AG20443 (cell line): Measurements from ENCODE around the gene IL16.
"Not testable (repeated sequence)": the region's sequence is repeated elsewhere in the genome, so short reads cannot be mapped to it uniquely, and the experiment has no call there.

ENCODE experiments used
- DNase-seq: peaks from one replicate; pipeline ENCODE4 v3.0.0; 2012; ENCODE audit warnings: low spot score, mixed read lengths

Gene IL16

DNA sequence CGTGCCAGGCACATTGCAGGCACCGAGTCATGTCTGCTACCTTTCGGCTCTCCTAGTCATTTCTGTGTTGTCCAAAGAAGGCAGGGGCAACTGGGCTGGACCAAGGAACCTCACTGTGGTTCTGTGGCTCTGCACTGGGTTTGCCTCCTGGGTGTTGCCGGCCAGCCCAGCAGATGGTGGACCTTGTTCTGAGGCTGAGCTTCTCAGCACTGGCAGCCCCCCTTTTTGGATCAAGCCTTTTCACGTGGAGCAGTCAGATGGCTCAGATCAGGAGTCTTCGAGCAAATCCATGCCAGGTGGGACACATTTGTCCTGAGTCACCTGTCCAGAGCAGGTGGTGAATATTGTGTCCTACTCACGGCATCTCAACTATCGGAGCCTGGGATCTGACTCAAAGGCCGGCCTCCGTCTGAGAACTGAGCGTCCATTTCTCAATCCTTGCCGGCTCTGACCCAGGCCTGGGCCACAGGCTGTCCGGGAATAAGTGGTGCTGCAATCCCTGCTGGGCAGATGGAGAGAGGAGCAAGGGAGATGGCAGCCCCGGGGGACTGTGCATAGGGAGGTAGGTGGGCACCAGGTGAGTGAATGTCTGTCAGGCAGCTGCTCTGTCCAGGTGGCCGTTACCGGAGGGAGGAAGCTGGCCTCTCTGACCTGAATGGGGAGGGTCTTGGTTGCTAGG is at the start of gene IL16:
Gene IL16, plus strand, starts transcription at position 304 of the 679 bp plus-strand sequence. CDS start 28,521 bp downstream, outside the sequence.
- DNase-seq = no peak

DNA sequence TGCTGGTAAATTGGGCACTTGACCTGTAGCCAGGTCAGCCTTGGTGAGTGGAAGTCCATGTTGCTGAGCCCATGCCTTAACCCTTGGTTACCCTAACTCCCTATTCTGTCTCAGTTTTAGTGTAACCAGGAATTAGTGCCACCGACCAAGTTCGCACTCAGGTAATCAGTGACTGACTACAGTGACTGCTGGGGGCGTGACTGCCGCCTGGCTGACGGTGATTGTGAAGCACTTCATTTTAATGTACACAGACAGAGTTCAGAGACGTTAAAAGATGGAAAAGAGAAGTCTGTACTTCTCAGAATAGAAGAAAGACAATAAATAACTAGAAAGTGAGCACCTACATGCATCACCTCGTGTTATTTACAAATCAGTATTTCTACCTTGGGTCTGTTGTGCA is 45.3 kb upstream of the IL16 start:
- DNase-seq = no peak

DNA sequence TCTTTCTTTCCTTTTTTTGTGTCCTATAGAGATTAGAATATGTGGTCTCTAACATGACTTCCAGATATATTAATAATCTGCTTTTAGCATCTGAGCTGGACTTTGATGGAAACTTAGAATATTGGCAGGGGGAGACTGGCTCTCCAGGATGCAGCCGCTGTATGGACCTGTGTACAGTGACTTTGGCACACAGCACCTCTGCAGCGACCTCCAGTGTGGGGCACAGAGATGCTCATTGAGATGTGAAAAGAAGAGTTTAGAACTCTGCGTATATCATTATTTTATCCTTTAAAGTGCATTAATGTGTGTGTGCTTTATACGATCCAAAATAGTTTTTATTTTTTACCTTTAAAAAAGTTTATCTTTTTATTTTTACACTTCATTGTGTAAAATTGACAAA is 44.3 kb upstream of the IL16 start:
- no peak for DNase-seq

DNA sequence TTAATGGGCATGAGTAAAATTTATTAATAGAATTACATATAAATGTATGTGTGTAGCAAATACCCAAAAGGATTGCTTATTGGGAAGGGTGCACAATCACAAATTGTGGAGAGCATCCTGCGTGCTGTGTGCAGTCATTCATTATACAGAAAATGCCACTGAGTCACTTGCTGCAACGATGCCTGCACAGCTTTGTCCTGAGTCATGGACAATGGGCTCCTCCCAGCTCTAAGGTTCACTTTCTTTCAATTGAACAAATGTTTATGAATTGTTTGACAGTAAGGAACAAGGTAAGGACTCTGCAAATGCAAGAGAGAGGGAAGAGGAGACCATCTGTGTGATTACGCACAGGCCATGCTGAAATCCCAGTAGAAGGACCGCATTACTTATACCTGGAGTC is 43.9 kb upstream of the IL16 start:
- DNase-seq = peak; percentile 65

DNA sequence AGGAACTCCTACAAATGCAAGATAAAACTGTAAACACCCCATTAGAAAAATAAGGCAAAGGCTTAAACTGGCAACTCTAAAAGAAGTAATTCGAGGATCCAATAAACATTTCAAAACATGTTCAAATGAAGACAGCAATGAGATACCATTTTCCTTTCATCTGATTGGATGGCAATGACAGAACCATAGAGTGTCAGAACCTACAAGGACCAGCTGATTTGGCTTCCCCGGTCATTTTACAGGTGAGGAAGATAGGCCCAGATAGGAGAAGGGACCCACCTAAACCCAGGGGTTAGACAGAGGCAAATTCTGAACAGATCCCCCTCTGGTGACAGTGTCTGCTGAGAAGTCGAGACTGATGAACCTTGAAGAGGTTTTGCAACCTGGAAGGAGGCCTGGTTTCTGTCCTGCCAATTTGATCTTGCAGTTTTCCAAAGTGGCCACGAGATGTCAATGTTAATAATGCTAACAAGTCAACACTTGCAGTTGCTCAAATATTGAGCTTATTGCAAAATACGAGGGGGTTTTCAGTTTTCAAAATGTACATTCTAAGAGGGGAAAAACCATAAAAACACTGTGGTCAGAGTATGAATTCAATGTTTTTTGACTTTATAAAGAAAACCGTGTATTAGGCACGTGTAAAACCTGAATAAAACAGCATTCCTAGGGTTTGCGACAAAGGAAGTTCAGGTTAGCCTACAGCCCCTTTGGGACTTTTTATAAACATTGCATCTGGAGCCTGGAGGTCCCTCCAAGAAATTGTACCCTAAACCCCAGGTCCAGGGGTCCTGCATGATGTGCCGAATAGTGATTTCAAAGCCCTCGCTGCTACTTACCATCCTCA is 41.1 kb upstream of the IL16 start:
- DNase-seq = peak; percentile 69

DNA sequence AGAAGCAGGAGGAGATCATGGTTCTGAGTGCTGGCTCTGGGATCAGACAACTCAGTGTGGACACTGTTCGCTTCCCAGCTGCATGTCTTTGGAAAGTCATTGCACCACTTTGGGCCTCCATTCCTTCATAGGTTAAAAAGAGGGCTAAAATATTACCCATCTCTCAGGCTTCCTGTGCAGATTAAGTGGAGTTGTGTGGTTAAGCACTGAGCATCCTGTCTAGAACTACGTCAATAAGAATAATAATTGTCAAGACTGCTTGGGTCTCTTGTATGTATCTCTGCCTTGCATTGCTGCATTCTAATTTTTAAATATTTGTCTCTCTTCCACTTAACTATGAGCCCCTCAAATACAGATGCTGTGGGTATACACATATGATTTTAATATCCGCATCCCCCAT is 40.4 kb upstream of the IL16 start:
- no peak for DNase-seq

DNA sequence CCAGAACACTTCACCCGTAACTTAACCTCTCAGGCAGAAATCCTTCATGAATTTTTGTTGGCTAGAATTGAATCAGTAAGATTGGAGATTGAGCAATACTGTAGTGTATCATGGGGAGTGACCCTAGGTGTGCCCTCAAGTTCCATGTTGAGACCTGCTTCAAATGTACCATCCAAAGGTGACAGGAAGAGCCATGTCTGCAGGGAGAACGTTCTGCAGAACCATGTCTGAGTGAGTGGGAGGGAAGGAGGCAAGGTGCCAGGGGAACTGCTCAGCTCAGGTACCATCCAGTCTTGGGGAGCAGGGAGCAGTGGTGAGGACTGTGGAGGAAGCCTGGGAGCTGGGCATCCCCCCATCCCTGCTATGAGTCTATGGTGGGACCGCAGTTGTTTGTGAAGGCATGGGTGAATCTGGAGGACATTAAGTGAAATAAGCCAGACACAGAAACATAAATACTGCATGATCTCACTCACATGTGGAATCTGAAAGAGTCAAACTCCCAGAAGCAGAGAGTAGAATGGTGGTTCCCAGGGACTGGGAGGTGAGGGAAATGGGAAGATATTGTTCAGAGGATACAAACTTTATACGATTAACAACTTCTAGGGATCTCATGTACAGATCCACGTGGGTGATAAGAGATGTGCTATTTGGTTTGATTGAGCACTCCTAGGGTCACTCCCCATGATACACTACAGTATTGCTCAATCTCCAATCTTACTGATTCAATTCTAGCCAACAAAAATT is 39.3 kb upstream of the IL16 start:
- DNase-seq = no peak

DNA sequence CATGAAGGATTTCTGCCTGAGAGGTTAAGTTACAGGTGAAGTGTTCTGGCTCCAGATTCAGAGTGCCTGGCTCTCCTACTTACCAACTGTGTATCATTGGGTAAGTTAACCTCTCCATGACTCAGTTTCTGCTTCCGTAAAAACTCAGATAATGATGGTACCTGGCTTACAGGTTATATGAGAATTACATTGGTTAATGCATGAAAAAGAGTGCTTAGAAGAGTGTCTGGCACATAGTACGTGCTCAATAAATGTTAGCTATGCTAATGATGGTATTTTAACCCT is 38.8 kb upstream of the IL16 start:
- no peak for DNase-seq

DNA sequence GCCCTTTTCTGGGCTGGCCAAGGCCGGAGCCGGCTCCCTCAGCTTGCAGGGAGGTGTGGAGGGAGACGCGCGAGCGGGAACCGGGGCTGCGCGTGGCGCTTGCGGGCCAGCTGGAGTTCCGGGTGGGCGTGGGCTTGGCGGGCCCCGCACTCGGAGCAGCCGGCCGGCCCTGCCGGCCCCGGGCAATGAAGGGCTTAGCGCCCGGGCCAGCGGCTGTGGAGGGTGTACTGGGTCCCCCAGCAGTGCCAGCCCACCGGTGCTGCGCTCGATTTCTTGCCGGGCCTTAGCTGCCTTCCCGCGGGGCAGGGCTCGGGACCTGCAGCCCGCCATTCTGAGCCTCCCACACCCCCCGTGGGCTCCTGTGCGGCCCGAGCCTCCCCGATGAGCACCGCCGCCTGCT is 38.1 kb upstream of the IL16 start:
- not testable (repeated sequence) for DNase-seq

DNA sequence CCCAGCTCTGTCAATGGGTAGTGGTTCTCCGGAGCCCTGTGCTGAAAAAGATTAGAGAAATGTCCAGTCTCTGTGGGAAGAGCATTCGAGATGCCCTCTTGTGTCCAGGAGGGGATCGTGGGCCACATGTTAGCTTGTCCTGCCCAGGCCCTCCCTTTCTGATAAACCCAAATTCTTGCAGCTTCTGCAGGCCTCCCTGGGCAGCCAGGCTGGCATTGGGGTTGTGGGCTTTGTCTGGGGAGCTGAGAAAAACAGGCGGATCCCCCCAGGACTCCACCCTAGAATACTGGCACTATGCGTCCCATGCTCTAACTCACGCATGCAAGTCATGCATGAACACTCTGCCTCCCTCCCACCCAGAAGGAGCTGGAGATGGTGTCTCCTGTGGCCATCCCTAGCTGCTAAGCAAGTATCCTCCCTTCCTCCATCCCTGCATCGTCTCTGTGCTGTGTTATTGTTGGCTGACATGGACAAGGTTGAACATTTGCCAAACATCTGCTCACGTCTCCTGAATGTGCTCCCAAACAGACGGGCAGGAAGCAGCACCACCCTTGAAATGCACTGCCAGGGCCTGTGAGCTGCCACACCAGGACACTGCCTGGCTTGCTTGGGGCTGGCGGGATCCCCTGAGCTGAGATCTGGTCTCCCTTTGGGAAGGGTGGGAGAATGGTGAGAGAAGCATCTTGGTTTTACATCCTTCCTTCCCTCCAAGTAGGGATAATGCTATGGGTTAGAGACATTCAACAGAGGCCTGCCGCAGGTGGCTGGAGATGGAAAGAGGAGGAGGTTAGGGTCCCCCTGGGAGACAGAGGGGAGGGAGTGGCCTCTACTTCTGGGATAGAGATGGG is 36.1 kb upstream of the IL16 start:
- peak; percentile 84 for DNase-seq

DNA sequence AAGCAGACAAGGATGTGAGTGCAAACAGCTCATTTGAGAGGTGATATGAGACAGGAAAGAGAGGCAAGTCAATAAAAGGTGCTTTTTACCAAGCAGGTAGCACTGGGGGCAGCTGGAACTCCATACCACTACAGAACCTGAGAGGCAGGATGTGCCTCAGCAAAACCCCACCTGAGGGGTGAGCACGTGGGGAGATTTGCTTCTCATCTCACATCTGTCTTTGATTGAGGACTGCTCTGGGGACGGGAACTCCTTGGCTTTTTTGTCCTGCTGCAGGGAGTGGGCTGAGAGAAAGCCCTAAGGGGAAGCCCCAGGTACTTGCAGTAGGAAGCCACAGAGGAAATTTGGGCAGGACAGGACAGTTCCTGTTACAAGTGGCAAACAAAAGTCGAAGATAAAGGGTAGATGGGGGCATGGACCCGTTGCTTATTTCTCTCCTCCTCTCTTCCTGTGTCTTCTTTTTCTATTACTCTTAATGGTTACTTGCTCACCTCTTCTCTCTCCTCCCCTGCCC is 35.5 kb upstream of the IL16 start:
- DNase-seq = no peak

DNA sequence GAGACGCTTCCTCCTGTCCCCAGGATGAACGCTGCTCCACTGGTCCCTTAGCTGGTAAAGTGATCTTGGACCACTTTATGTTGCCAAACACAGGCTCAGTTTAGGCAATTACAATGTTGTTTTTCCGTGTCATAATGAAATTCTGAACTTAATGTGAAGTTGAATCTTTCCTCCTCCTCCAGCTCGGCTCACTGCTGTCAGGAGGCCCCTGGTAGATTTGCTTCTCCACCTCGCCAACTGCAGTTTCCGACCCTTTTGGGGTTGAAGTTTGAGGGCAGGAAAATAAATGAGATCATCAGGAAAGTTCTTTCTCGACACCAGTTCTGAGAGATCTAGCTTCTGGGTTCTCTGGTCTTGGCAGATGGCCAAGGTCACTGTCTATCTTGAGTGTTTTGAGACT is 34.8 kb upstream of the IL16 start:
- no peak for DNase-seq

DNA sequence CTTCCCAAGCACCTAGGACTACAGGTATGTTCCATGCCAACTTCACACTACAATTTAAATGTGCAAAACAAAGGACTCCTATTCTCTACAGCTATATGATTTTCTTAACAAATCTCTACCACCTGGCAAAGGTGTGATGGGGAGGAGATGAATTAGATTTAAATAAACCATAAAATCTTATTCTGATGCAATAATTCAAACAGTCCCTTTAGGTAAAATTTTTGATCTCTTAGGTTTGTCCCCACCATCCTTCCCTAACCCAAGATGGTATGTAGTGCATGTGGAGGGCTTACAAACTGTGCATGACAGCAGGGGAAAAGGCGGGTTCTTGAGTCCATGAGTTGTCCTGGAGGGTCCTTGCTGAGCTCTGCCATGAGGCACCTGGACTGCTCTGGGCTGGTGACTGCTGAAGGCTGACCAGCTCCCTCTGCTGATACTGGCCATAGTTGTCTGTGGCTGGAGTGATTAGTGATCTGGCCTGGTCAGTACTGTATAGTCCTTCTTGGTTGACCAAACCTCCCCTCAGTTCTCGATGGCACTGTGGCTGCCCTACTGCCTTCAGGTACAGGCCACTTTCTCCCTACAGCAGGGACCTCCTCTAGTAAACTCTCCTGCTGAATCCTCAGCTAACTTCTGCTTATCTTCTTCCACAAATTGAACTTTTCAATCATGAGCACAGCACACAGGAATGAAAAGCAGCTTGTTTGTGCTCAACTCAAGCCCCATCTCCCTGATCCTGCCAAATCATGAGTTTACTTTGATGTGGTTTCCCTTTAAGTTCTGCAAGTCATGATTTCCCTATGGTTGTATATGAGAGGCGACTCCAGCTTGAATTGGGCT is 32.5 kb upstream of the IL16 start:
- DNase-seq = peak; percentile 54

DNA sequence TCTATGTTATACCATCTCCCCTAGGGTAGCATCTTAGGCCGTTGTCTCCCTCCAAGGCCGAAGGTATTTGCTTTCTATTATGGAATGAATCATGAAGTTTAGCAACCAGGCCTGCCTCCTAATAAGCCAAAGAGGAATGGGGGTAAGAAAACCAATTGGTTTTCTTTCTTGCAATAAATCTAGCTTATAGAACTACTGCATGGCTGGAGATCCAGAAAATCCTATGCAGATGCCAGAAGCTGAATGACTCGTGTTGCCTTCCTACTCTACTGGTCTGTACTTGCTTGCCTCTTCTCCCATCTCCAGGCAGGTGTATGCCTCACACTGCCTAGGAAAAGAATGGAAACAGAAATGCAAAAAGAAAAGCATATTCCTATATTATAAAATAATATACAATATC is 31.1 kb upstream of the IL16 start:
- DNase-seq = no peak

DNA sequence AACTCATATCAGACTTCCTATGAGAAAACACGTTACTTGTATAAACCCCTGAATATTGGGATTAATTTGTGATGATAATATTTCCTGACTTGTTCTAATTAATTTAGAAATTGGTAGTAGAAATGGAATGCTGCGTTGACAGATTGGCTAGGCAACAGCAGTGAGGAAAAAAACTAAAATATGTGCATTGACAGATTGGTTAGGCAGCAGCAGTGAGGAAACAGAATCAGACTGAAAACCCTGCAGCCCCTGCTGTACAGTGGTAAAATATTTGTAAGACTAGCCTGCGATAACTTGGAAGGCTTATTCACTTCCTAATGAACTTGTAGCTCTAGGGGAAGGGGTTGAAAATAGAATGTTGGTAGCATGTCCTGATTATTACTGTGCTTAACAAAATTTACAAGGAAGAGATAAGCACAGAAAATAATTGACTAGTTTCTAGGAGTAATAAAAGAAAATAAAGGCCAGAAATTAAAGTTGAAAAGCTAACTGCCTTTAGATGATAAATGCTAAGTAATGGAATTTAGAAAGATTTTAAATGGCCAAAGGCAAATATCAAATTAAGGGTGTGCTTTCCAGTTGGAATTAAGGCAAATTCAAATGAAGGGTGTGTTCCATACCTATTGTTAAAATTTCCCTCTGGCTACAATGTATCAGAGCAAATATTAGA is 29.9 kb upstream of the IL16 start:
- DNase-seq = no peak

DNA sequence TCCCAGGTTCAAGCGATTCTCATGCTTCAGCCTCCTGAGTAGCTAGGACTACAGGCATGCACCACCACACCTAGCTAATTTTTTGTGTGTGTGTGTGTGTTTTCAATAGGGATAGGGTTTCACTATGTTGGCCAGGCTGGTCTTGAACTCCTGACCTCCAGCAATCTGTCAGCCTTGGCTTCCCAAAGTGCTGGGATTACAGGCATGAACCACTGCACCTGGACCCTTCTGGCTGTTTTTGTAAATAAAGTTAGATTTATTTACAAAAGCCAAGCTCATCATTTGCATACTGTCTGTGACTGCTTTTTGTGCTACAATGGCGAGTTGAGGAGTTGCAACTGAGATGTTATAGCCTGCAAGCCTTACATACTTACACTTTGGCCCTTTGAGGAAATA is 28.6 kb upstream of the IL16 start:
- no peak for DNase-seq

DNA sequence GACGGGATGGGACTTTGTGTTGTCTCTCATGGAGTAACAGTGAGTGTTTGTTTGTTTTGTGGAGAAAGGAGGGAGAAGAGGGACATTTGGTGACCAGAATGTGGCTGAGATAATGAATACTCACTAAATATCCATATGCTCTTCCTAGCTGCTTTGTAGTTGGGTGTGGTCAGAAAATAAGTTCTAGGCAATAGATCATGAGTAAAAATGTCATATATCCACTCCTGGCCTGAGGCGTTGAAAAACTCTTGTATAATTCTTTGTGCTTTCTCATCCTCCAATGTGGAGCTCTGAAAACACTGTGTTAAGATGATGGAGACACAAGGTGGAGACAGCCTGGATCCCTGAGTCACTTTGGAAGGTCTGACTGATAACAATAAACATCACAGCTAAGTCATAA is 28.0 kb upstream of the IL16 start:
- no peak for DNase-seq

DNA sequence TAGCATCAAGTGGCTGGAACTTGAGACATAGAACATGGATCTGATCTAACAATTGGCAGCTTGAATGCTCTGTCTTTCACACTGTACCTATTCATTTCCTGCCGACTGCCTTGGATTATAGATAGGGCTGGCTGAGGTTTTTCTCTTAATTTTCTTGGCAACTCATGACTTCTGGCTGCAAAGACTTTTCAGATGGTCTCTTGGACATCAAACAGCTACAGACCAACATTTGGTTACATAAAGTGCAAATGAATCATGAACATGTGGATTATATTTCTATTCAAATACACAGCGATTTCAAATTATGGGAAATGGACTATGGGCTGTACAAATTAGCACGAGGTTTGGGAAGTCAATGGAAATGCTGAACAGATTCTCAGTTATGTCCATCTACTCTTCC is 26.2 kb upstream of the IL16 start:
- DNase-seq = no peak

DNA sequence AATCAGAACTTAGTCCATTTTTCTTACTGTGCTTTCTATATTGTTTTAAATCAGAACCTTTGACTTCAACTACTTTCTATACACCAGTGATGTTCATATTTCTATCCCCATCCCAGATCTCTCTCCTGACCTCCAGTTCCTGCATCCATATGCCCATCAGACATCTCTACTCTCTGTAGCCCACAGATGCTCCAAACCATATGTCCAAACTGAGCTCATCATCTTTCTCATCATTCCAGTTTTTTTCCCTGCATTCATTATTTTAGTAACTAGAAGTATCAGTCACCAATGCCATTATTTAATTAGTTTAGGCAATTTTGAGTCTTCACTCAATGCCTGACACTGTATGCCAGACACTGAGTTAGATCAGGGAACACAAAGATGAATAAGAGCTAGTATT is 25.4 kb upstream of the IL16 start:
- no peak for DNase-seq

DNA sequence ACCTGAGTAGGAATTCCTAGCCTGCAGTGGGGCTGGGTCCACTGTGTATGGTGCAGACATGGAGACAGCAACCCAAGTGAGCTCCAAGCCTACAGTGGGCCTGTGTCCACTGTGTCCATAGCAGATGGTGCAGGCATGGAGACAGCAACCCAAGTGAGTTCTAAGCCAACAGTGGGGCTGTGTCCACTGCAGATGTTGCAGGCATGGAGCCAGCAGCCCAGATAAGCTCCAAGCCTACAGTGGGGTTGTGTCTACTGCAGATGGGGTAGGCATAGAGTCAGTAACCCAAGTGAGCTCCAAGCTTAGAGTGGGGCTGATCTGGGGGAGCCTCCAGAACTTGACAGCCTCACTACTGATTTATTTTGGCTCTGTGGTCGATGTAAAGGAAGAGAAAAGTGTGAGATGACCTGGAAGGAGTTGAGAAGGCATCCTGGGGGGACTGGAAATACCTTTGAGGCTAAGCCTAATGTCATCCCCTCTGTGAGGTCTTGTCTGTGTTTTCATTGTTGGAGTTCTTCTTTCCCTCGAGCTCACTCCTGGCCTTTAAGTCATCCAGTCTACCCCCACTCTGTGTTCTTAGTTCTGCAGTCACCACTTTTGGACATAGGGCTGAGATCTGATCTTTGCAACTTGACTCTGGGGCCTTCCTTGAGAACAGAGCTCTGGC is 22.4 kb upstream of the IL16 start:
- no peak for DNase-seq
